DMS153 treated with DMSO at 0.1 percent for 48 hours (cell line): ENCODE data around the gene SLC25A29.
"Not testable (repeated sequence)": the region's sequence is repeated elsewhere in the genome, so short reads cannot be mapped to it uniquely, and the experiment has no call there.

Source experiments
- DNase-seq: peaks from one replicate; lab custom pipeline; 2025; ENCODE audit not compliant: unreplicated experiment; lab: John Stamatoyannopoulos, UW

The SLC25A29 gene

GRCh38 chr14:100294213-100294962 is 11.9 kb downstream of the SLC25A29 start:
- DNase-seq = no peak

GRCh38 chr14:100293497-100294212 is 12.6 kb downstream of the SLC25A29 start:
- no peak for DNase-seq

DNA sequence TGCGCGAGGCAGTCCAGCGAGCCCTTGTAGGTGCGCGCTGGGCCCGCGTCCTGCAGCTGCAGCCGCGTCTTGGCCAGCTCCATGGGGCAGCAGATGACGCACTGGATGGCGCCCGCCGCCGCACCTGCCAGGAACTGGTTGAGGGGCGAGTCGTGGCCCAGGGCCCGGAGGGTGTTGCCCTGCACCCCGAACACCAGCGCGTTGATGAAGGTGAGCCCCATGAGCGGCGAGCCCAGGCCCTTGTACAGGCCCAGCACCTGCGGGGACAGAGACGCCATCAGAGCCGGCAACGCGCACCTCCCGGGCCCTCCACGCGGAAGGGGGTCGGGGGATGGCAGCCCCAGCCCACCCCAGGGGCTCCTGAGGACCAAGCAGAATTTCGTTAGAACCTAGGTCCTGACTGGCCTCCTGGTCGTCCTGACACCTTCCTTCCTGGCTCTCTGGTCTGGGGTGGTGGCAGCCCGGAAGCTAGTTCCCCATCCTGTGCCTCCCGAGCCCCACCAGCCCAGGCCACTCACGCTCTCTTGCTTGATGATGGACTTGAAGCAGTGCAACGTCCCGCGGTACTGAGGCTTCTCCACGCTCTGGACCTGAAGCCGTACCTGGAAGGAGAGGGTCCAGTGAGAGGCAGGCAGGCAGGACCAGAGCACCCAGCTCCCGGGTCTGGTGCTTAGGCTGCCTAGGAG is 13.3 kb downstream of the SLC25A29 start:
- no peak for DNase-seq

DNA sequence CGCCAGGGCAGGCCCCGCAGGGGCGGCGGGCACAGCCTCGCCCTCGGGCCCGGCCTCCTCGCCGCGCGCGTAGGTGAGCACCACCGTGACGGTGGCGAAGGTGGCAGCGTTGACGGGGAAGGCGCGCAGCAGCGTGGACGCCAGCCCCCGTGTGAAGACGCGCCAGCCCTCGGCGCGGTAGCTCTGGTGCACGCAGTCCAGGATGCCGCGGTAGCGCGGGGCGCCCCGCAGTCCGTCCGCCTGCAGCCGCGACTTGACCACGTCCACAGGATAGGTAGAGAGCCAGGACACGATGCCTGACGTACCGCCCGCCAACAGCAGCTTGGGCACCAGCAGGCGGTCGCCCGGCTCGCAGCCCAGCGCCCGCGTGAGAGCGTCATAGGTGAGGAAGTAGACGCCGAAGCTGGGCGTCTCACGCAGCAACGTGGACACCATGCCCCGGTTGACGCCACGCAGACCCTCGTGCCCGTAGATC is 13.9 kb downstream of the SLC25A29 start:
- DNase-seq = no peak

- no peak for DNase-seq
Measured at GRCh38 chr14:100291305-100292075, 14.8 kb downstream of the SLC25A29 start.

- no peak for DNase-seq
Measured at GRCh38 chr14:100290607-100291304, 15.5 kb downstream of the SLC25A29 start.

DNA sequence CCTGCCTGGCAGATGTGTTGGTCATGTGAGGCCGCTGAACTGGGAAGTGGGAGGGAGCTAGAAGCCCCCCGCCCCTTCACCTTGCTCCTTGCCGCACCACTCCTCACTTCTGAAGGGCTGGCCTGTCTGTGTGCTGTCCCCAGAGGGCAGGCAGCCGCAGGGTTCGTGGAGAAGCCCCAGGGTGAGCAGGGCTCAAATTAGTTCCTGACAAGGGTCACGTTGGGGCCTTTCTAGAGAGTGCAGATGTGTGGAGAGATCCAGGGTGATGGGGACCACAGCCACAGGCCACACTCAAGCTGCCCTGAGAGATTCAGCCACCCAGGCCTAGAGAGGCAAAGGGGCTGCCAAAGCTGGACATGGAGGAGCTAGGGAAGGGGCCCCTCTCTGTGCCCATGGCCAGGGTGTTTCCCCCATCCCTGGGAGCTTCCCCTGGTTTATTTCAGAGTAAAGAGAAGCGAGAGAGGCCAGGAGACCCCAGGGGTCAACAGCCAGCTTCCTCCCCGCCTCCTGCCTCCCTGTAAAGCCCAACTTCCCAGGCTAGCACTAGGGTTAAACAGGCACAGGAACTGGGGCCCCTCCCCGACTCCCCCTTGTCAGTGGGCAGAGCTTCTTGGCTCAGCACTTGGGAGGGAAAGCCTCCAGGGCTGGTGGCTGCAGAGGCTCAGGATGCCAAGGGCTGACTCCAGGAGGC is 16.2 kb downstream of the SLC25A29 start:
- no peak for DNase-seq

GRCh38 chr14:100288382-100289185 is 17.7 kb downstream of the SLC25A29 start:
- DNase-seq = no peak

- not testable (repeated sequence) for DNase-seq
Measured at GRCh38 chr14:100287998-100288295, 18.3 kb downstream of the SLC25A29 start.

- no peak for DNase-seq
Measured at GRCh38 chr14:100287202-100287997, 18.8 kb downstream of the SLC25A29 start.

DNA sequence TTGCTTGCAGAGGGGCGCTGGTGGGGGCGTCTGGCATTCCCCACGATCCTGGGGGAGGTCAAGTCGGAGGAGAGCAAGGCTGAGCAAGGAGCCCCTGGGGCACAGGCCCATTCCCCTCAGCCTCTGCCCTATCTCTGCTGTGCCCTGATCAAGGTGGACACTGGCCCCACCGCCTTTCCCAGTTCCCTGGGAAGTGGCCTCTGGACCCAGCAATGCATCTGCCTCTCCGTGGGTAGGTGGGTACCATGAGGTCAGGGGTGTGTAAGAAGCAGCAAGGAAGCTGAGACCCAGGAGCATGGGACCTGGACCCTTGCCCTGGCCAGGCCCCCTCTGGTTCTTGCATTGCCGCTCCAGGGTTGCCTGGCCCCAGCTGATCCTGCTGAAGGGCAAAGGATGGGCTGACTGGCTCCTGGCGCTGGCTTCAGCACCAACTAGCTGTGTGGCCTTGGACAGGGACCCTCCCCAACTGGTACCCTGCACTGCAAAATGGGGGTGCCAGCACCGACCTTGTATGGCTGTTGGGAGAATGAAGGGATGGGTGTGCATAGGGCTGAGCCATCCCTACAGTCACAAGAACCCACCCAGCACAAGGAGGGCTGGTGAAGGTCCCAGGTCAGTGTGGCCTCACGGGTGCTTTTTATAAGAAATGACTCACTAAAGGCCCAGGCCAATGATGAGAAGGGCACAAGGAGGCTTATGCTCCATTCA is 19.6 kb downstream of the SLC25A29 start:
- no peak for DNase-seq

DNA sequence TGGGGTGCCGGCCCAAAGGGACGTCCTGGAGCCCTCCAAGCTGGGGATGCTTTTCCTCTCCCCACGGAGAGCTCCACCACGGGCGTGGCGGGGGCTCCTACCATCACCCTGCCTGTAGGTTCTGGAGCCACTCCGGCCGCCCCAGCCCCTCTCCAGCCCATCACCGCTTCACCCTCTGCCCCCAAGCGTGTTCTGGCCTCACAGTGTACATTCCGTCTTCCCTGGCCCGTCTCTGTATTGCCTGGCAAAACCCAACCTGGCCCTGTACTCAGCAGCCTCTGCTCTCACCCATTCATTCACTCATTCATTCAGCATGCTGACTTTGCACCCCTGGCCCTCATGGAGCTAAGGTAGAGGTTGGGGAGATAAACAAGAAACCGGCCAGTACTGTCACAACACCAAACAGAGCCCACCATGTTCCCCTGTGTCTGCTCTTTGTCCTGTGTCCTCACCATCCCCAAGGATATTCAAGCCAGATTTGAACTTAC is 20.3 kb downstream of the SLC25A29 start:
- DNase-seq = no peak

DNA sequence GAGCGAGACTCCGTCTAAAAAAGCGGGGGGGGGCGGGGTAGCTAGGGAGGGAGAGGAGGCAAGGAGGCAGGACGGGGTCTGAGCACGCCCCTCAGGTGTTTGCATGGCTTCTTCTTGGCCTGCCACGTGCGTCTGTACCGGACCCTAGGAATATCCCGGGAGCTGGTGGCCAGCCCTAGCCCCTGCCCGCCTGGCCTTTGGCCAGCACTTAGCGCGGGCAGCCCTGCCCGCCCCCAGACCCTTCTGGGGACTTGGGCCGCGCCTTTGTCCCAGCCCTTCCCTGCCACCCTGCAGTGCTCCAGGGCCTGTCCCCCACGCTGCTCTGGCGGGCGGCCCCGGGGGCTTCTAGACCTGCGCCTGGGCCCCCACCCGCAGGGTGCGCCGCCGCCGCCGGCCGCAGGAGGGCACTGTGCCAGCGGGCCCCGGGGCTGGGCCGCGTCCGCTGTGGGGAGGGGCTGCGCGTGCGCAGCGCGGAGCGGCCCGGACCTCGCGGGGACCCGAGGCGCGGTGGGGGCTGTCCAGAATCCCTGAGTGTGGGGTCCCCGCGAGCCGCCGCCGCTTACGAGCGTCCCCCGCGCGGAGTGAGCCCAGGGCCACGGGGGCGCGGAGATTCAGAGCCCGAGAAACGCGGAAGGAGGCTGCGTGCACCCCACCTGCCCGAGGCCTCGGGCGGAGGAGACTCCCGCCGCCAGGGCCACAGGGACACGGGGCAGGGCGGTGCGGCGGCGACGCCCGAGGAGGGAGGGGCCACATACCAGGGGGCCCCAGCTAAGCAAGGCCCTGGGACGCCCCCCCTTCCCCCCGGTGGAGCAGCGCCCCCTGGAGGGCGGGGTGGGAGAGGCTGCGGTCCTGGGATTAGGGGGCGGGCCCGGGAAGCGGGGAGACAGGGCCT is 21.0 kb downstream of the SLC25A29 start:
- no peak for DNase-seq

- no peak for DNase-seq
Measured at GRCh38 chr14:100283984-100284881, 22.0 kb downstream of the SLC25A29 start.

DNA sequence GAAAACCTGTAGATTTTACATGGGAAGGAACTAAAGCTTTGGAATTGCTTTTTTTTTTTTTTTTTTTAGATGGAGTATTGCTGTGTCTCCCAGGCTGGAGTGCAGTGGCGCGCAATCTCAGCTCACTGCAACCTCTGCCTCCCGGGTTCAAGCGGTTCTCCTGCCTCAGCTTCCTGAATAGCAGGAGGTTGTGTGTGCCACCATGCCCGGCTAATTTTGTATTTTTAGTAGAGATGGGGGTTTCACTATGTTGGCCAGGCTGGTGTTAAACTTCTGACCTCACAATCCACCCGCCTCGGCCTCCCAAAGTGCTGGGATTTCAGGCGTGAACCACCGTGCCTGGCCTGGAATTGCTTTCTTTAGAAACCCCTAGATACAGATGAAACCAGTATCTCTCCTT is 22.8 kb downstream of the SLC25A29 start:
- not testable (repeated sequence) for DNase-seq
